Ramos (cell line): ENCODE data around the gene MAMDC4.
"Not testable (repeated sequence)": the region's sequence is repeated elsewhere in the genome, so short reads cannot be mapped to it uniquely, and the experiment has no call there.

Experiments
- in situ Hi-C: fragments of 300-500 bp; cut with MboI; formaldehyde crosslinking; loops from one replicate; pipeline ENCODE4 v1.14.3; 2022; ENCODE audit warnings: low sequenced_read_pairs; ENCODE audit not compliant: unreplicated experiment

MAMDC4 gene

GRCh38 chr9:136837856-136838277, 14.3 kb upstream of the MAMDC4 start:
- in situ Hi-C loops, result not testable (repeated sequence)

- in situ Hi-C loops, result no loop called here
These were observed 13.6 kb upstream of the MAMDC4 start for GRCh38 chr9:136838314-136839228.

- in situ Hi-C loops, result no loop called here
These were observed 12.7 kb upstream of the MAMDC4 start for GRCh38 chr9:136839229-136840139.

GRCh38 chr9:136840140-136840876, 11.8 kb upstream of the MAMDC4 start:
- in situ Hi-C loops, result no loop called here

- in situ Hi-C loops, result no loop called here
These were observed 11.1 kb upstream of the MAMDC4 start for GRCh38 chr9:136840877-136841645.

GRCh38 chr9:136841646-136842379, 10.3 kb upstream of the MAMDC4 start:
- in situ Hi-C loops, result not testable (repeated sequence)

GRCh38 chr9:136842380-136842948, 9.7 kb upstream of the MAMDC4 start, which contains the start of gene AJM1:
TSS of gene AJM1 (plus strand) at chr9:136842478. CDS start at chr9:136844415, 1,937 bp downstream.
- in situ Hi-C loops, result not testable (repeated sequence)

GRCh38 chr9:136843159-136843800, 8.9 kb upstream of the MAMDC4 start:
- in situ Hi-C loops, result not testable (repeated sequence)

- in situ Hi-C loops, result not testable (repeated sequence)
These were observed 8.1 kb upstream of the MAMDC4 start for GRCh38 chr9:136843801-136844740.

GRCh38 chr9:136844761-136845464, 7.2 kb upstream of the MAMDC4 start:
- in situ Hi-C loops, result no loop called here

GRCh38 chr9:136845465-136846260, 6.5 kb upstream of the MAMDC4 start:
- in situ Hi-C loops, result no loop called here

GRCh38 chr9:136846376-136847087, 5.6 kb upstream of the MAMDC4 start:
- in situ Hi-C loops, result no loop called here

GRCh38 chr9:136847088-136847825, 4.9 kb upstream of the MAMDC4 start:
- in situ Hi-C loops, result no loop called here

GRCh38 chr9:136847826-136848392, 4.2 kb upstream of the MAMDC4 start:
- in situ Hi-C loops, result no loop called here
